HCT116 (cell line): ENCODE data around the gene ERC2.

ENCODE experiments used
- CTCF ChIP-seq, 3 experiments: fragments of 200-600 bp in 1 of 3; sonication (generic) in 1 of 3; IDR thresholded peaks in 2 of 3; conservative IDR thresholded peaks in 1 of 3; 2 replicates each; pipeline ENCODE4 v1.5.1; 2012 to 2017; ENCODE audit warnings: low read depth in 2 of 3, low read length in 2 of 3, antibody characterized with exemption in 1 of 3, borderline replicate concordance in 1 of 3, control low read depth in 1 of 3, mild to moderate bottlenecking in 1 of 3, mixed read lengths in 1 of 3, mixed run types in 1 of 3, moderate library complexity in 1 of 3; ENCODE audit not compliant: insufficient read depth in 1 of 3
- POLR2A ChIP-seq: IDR thresholded peaks from 2 replicates; pipeline ENCODE4 v1.7.0; 2011; ENCODE audit warnings: borderline replicate concordance; ENCODE audit not compliant: insufficient read depth, insufficient read length; ENCODE audit errors: extremely low read depth

- TF ChIP-seq POLR2A (no peak), CTCF (IDR thresholded peaks at IDR 0.05 in 2 of 3, conservative IDR thresholded peaks at IDR 0.05 in 1 of 3; ENCODE audit: borderline replicate concordance in 1 of 3, insufficient read depth in 1 of 3, low read depth in 2 of 3, low read length in 2 of 3) (no peak)
Measured at GRCh38 chr3:55630921-55631299, 837.4 kb downstream of the ERC2 start.
